Heart right ventricle (tissue), 16 donors: ENCODE measurements around the gene CNTN5. TPM values are rescaled to one million over a fixed set of nuclear protein-coding genes. Genes with fewer than 3 reads are reported as not detected.

Experiments used
- ATAC-seq, 8 donors: fragments of 200-7000 bp; cut with Tn5 transposase; one replicate each; pipeline ENCODE4 v1.9.1; 2020; ENCODE audit warnings: mild to moderate bottlenecking in 8 of 8, moderate library complexity in 8 of 8, moderate number of reproducible peaks in 1 of 8
- DNase-seq, 2 donors: peaks; one replicate each; pipeline ENCODE4 v3.0.0-alpha.2; 2020
- H3K27ac ChIP-seq, 10 donors: fragments of 200-600 bp; sonication (generic) in 2 of 10; one replicate each; pipeline versions ENCODE4 v1.5.0 to v1.8.0; 2020 to 2022; ENCODE audit warnings: mild to moderate bottlenecking in 3 of 10
- H3K27me3 ChIP-seq, 7 donors: fragments of 200-600 bp; one replicate each; pipeline ENCODE4 v1.8.0; 2021 to 2022; ENCODE audit warnings: mild to moderate bottlenecking in 2 of 7
- H3K36me3 ChIP-seq, 9 donors: fragments of 200-600 bp; sonication (generic) in 1 of 9; one replicate each; pipeline versions ENCODE4 v1.5.0 to v1.8.0; 2020 to 2022; ENCODE audit warnings: mild to moderate bottlenecking in 2 of 9
- H3K4me1 ChIP-seq, 9 donors: fragments of 200-600 bp; sonication (generic) in 1 of 9; one replicate each; pipeline versions ENCODE4 v1.5.0 to v1.8.0; 2020 to 2022; ENCODE audit warnings: mild to moderate bottlenecking in 4 of 9
- H3K4me3 ChIP-seq, 10 donors: fragments of 200-600 bp; sonication (generic) in 2 of 10; one replicate each; pipeline versions ENCODE4 v1.5.0 to v1.8.0; 2020 to 2022; ENCODE audit warnings: mild to moderate bottlenecking in 7 of 10, moderate library complexity in 2 of 10
- H3K9me3 ChIP-seq, 11 donors: fragments of 200-600 bp in 10 of 11; sonication (generic) in 2 of 11; one replicate each; pipeline versions ENCODE4 v1.5.0 to v1.8.0; 2013 to 2022; ENCODE audit warnings: mild to moderate bottlenecking in 2 of 11, control low read depth in 1 of 11, moderate library complexity in 1 of 11
- WGBS, 2 donors: extraction: QIAGEN DNeasy Blood & Tissue Kit; methylation state at CpG; one replicate each; pipeline ENCODE4 v1.1.7; 2013; ENCODE audit warnings: inconsistent platforms in 1 of 2; 5-methylcytosine and 5-hydroxymethylcytosine counted together
- intact Hi-C, 10 donors: fragments of 100-400 bp; cut with DNase I; formaldehyde crosslinking; loops; one replicate each; pipeline versions ENCODE4 v1.11.1 to v1.14.2; 2022
- polyA plus RNA-seq, 2 donors: library from polyadenylated mRNA; stranded (reverse); fragments of 200-250 nt; gene quantifications; one replicate each; pipeline ENCODE4 v1.2.3, GENCODE V29; 2013
- total RNA-seq, 10 donors: library from RNA; stranded (reverse); fragmentation: NEBNext Ultra II Directional in 3 of 10; extraction: Animal tissue kit (Norgen Biotek cat#: 25700) in 3 of 10; gene quantifications; one replicate each; pipeline versions ENCODE4 v1.2.1 to v1.2.4, GENCODE V29; 2021 to 2023
- TF ChIP-seq, protein P1 (sequence below), 9 donors: fragments of 200-600 bp; sonication (generic) in 2 of 9; IDR thresholded peaks; one replicate each; pipeline versions ENCODE4 v1.5.0 to v1.8.0; 2021 to 2022; ENCODE audit warnings: antibody characterized with exemption in 9 of 9, mild to moderate bottlenecking in 5 of 9, moderate library complexity in 1 of 9
- donor health status: Arrhythmogenic right ventricular cardiomyopathy.
- donor health status: ischemic (EF 13 %, LVEDD 7.1; RV severe dilation, severe dysfunction).
- donor health status: healthy with polysubstance abuse.
- donor health status: DM: no; HTN: yes; CAD: no.
- donor health status: DM: no; HTN: no; CAD: no.
- donor health status: ischemic (EF 25% LVEDD 6.9; RV normal size, moderate dysfunction).
- donor health status: ischemic (EF 25% LVEDD 5.7; RV mildly dilated, moderate dysfunction).
- donor health status: healthy.
- donor health status: DM: yes; HTN: yes; CAD: no.
- donor health status: Ischemic cardiomyopathy.
- donor health status: ischemic (EF 35%, LVEDD 5.7; RV mildly dilated, moderate dysfunction).
- donor health status: nonischemic (EF 11% LVEDD 7.7; RV severe dilation, severe dysfunction).
- donor health status: DM: yes; HTN: yes; CAD: no.
- donor health status: PGD.
- donor health status: ischemic (EF 29% LVEDD 5.4; RV normal size, mild dysfunction).
- donor health status: nonischemic (EF 23%, LVEDD 6.1; RV moderate dilation, normal function).

The CNTN5 gene
- total and polyA plus RNA-seq, 12 donors = 0.05 to 0.35 (median 0.17) TPM; not detected in 6

DNA sequence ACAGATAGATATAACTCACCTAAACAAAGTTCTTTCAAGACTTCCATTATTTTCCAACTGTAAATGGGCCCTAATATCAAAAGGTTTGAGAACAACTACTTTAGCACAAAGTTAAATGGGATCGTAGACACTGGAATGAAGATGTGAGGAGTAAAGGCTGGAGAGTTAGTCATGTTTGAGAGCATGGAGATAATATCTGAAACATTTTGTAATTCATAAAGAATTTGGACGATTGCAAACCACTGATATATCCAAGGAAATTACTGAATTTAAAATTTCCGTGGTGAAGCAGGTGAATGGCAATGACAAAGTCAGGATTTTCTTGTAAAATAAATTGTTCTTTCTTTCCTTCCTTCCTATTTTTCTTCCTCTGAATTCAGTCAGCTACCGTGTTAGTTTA lies 564.9 kb downstream of the CNTN5 start:
- H3K4me3 ChIP-seq = no peak overlapping the region
- 28 to 36% methylated on average over 4 of the region's 4 CpGs for WGBS, 2 donors
- H3K36me3 ChIP-seq = no peaks in the 10 kb centered on the region
- peaks cover 0 to 4% (median 0%) of the 10 kb centered on the region in 11 donors for H3K9me3 ChIP-seq
- no peaks in the 10 kb centered on the region for H3K27me3 ChIP-seq
- no peak overlapping the region for H3K27ac ChIP-seq
- no peak for ATAC-seq
- intact Hi-C loops = no loop called here
- no peaks in the 10 kb centered on the region for H3K4me1 ChIP-seq
- no peak for DNase-seq
- TF ChIP-seq, protein P1, sequence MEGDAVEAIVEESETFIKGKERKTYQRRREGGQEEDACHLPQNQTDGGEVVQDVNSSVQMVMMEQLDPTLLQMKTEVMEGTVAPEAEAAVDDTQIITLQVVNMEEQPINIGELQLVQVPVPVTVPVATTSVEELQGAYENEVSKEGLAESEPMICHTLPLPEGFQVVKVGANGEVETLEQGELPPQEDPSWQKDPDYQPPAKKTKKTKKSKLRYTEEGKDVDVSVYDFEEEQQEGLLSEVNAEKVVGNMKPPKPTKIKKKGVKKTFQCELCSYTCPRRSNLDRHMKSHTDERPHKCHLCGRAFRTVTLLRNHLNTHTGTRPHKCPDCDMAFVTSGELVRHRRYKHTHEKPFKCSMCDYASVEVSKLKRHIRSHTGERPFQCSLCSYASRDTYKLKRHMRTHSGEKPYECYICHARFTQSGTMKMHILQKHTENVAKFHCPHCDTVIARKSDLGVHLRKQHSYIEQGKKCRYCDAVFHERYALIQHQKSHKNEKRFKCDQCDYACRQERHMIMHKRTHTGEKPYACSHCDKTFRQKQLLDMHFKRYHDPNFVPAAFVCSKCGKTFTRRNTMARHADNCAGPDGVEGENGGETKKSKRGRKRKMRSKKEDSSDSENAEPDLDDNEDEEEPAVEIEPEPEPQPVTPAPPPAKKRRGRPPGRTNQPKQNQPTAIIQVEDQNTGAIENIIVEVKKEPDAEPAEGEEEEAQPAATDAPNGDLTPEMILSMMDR (IDR thresholded peaks at IDR 0.05) = no peak

DNA sequence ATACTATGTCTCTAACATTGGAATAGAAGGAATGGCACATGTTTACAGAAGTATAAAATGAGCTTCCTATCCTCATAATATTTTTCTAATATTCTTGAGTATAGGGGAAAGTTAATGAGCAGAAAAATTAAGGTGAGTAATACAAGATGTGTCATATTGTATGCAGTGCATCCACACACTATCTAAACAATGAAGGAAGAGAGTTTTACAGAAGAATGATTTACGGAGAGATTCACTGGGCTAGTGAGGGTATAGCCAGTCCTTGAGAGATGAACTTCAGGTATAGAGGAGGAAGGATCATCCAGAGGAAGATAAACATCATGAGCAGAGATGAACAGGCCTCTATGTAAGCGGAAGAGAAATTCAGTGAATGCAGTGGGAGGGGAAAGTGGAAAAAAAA lies 569.0 kb downstream of the CNTN5 start:
- DNase-seq (no peak), ATAC-seq (no peak)
- no peaks in the 10 kb centered on the region for H3K27me3 ChIP-seq
- no peaks in the 10 kb centered on the region for H3K4me1 ChIP-seq
- H3K36me3 ChIP-seq = no peaks in the 10 kb centered on the region
- intact Hi-C loops = no loop called here
- WGBS, 2 donors = 78 to 89% methylated on average over 2 of the region's 2 CpGs
- no peak overlapping the region for H3K27ac ChIP-seq
- H3K9me3 ChIP-seq = no peaks in the 10 kb centered on the region
- H3K4me3 ChIP-seq = no peak overlapping the region
- TF ChIP-seq, protein P1 (IDR thresholded peaks at IDR 0.05) = no peak

DNA sequence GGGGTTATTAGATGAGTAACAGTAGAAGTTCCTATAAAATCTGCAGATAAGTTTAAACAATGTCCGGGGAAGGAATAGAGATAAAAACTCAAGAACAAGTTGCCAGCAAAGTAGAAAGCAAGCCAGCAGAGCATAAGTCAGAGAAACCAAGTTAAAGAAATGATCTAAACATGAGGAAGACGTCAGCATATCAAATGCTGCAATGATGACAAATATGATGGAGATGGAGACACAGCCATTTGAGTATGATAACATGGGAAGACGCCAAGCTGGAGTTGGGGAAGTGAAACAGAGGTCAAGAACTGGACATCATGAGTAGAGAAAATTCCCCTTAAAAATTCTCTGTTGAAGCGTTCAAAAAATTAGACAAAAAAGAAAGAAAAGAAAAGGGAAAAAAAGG lies 571.5 kb downstream of the CNTN5 start:
- ATAC-seq (no peak), DNase-seq (no peak)
- Histone ChIP-seq H3K4me1 (no peaks in the 10 kb centered on the region), H3K27ac (no peak overlapping the region), H3K36me3 (no peaks in the 10 kb centered on the region), H3K4me3 (no peak overlapping the region), H3K27me3 (no peaks in the 10 kb centered on the region), H3K9me3 (no peaks in the 10 kb centered on the region)
- WGBS, 2 donors = 47 to 59% methylated on average over 4 of the region's 4 CpGs
- intact Hi-C loops = no loop called here
- TF ChIP-seq, protein P1 (IDR thresholded peaks at IDR 0.05) = no peak

DNA sequence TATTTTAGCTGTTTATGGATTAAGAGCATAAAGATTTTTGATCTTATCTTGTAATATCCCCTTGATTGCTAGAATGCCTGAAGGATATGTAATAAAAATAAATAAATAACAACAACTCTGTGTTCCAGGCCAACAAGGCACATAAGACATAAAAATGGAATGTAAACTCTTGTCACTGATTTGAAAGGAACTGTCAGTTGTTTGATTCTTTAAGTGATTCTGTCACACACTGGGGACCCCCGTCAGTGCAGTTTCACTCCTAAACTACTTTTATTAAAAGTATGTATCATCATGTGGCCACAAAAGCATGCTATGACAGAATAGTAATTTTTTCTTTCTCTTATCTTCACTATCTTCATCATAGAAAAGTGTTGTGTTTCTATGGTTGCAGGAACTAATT lies 572.4 kb downstream of the CNTN5 start:
- no peak overlapping the region for H3K27ac ChIP-seq
- TF ChIP-seq, protein P1 (IDR thresholded peaks at IDR 0.05) = no peak
- ATAC-seq (no peak), DNase-seq (no peak)
- no peaks in the 10 kb centered on the region for H3K4me1 ChIP-seq
- no peaks in the 10 kb centered on the region for H3K27me3 ChIP-seq
- H3K4me3 ChIP-seq = no peak overlapping the region
- 56 to 59% methylated on average over 1 of the region's 1 CpG for WGBS, 2 donors
- H3K9me3 ChIP-seq = no peaks in the 10 kb centered on the region
- intact Hi-C loops = no loop called here
- no peaks in the 10 kb centered on the region for H3K36me3 ChIP-seq
